ENCODE measurements around the gene PTPRN. TPM values are rescaled to one million over a fixed set of nuclear protein-coding genes. Genes with fewer than 3 reads are reported as not detected.
"Not testable (repeated sequence)": the region's sequence is repeated elsewhere in the genome, so short reads cannot be mapped to it uniquely, and the experiment has no call there.

Gene PTPRN
- polyA plus RNA-seq, 3 donors, result 0.16 to 0.27 (median 0.17) TPM

- DNase-seq, result no peak
These were observed 21.5 kb downstream of the PTPRN start for GRCh38 chr2:219287580-219288265.

- DNase-seq, result not testable (repeated sequence)
These were observed 22.1 kb downstream of the PTPRN start for GRCh38 chr2:219287116-219287440.

- no peak for DNase-seq
These were observed 22.6 kb downstream of the PTPRN start for GRCh38 chr2:219286436-219287115.

GRCh38 chr2:219285894-219286425 is 23.2 kb downstream of the PTPRN start:
- peak; percentile 61 for DNase-seq

- DNase-seq, result no peak
These were observed 23.8 kb downstream of the PTPRN start for GRCh38 chr2:219285373-219285735.

GRCh38 chr2:219284501-219285372 is 24.5 kb downstream of the PTPRN start:
- no peak for DNase-seq

GRCh38 chr2:219282943-219283581 is 26.1 kb downstream of the PTPRN start:
- DNase-seq, result no peak

GRCh38 chr2:219282375-219282774 is 26.8 kb downstream of the PTPRN start:
- DNase-seq, result no peak

- DNase-seq, result no peak
These were observed 27.6 kb downstream of the PTPRN start for GRCh38 chr2:219281588-219281987.

- DNase-seq, result no peak
These were observed 28.6 kb downstream of the PTPRN start for GRCh38 chr2:219280651-219281050.

GRCh38 chr2:219279916-219280516 is 29.2 kb downstream of the PTPRN start:
- DNase-seq, result no peak

GRCh38 chr2:219279151-219279915 is 29.9 kb downstream of the PTPRN start, which contains the start of gene DNAJB2:
Gene DNAJB2, plus strand, starts transcription at chr2:219279366. Its CDS starts 468 bp downstream, at chr2:219279834.
- DNase-seq, result peak; percentile 97

GRCh38 chr2:219278655-219279150 is 30.5 kb downstream of the PTPRN start:
- no peak for DNase-seq

GRCh38 chr2:219277703-219278654 is 31.2 kb downstream of the PTPRN start:
- DNase-seq, result peak; percentile 78

- DNase-seq, result no peak
These were observed 34.8 kb downstream of the PTPRN start for GRCh38 chr2:219274361-219274921.

- DNase-seq, result no peak
These were observed 35.3 kb downstream of the PTPRN start for GRCh38 chr2:219273937-219274336.

- DNase-seq, result no peak
These were observed 36.2 kb downstream of the PTPRN start for GRCh38 chr2:219272995-219273394.

- no peak for DNase-seq
These were observed 36.8 kb downstream of the PTPRN start for GRCh38 chr2:219272356-219272755.

GRCh38 chr2:219271021-219271420 is 38.2 kb downstream of the PTPRN start:
- no peak for DNase-seq
